ENCODE measurements around the gene KRT76. TPM values are rescaled to one million over a fixed set of nuclear protein-coding genes. Genes with fewer than 3 reads are reported as not detected.

The KRT76 gene
- total RNA-seq, 1 experiment from 2014 or later = not detected

- Mint-ChIP-seq H3K4me3 (ENCODE audit: unreplicated experiment) (no peak overlapping the region), H3K4me1 (ENCODE audit: low read depth, unreplicated experiment) (no peaks in the 10 kb centered on the region), H3K27ac (ENCODE audit: unreplicated experiment) (no peak overlapping the region), H3K27me3 (ENCODE audit: insufficient read depth, unreplicated experiment) (peaks cover 11% of the 10 kb centered on the region), H3K9me3 (ENCODE audit: unreplicated experiment) (no peaks in the 10 kb centered on the region), H3K36me3 (ENCODE audit: insufficient read depth, unreplicated experiment) (no peaks in the 10 kb centered on the region)
- no TSS peak for BruUV-seq (replicated peaks)
- no peak for TF ChIP-seq CTCF (IDR thresholded peaks at IDR 0.05; ENCODE audit: insufficient read depth in 1 of 2, low read depth in 1 of 2, low read length in 1 of 2, severe bottlenecking in 1 of 2, unreplicated experiment in 1 of 2)
- Histone ChIP-seq H3K9me3 (no peaks in the 10 kb centered on the region), H3K4me1 (no peaks in the 10 kb centered on the region), H3K36me3 (ENCODE audit: control insufficient read depth, insufficient read depth, low read length) (no peaks in the 10 kb centered on the region), H3K27me3 (replicated peaks; ENCODE audit: control insufficient read depth, insufficient read depth, low read length) (peaks cover 1% of the 10 kb centered on the region; the same call in 1 of the 2 replicates), H3K4me3 (ENCODE audit: low read depth, low read length) (no peak overlapping the region)
- no peak for DNase-seq
- ChIA-PET CTCF (no interaction called here), POLR2A (no interaction called here)
- intact Hi-C loops (cut with micrococcal nuclease; ENCODE audit: unreplicated experiment) = no loop called here
Observed at GRCh38 chr12:52754135-52754534, 23.0 kb downstream of the KRT76 start.

- Histone ChIP-seq H3K9me3 (no peaks in the 10 kb centered on the region), H3K36me3 (ENCODE audit: control insufficient read depth, insufficient read depth, low read length) (no peaks in the 10 kb centered on the region), H3K4me3 (ENCODE audit: low read depth, low read length) (no peak overlapping the region), H3K4me1 (no peaks in the 10 kb centered on the region), H3K27me3 (replicated peaks; ENCODE audit: control insufficient read depth, insufficient read depth, low read length) (peaks cover 1% of the 10 kb centered on the region; the same call in 1 of the 2 replicates)
- Mint-ChIP-seq H3K4me1 (ENCODE audit: low read depth, unreplicated experiment) (no peaks in the 10 kb centered on the region), H3K27ac (ENCODE audit: unreplicated experiment) (no peak overlapping the region), H3K36me3 (ENCODE audit: insufficient read depth, unreplicated experiment) (no peaks in the 10 kb centered on the region), H3K27me3 (ENCODE audit: insufficient read depth, unreplicated experiment) (peaks cover 18% of the 10 kb centered on the region), H3K4me3 (ENCODE audit: unreplicated experiment) (no peak overlapping the region), H3K9me3 (ENCODE audit: unreplicated experiment) (no peaks in the 10 kb centered on the region)
- CTCF ChIA-PET = interaction anchor here (0.6 kb wide), 1 partner anchor 15 kb away, joined by 3 read pairs; no protein-coding TSS in a partner anchor
- POLR2A ChIA-PET = no interaction called here
- BruUV-seq (replicated peaks) = no TSS peak
- TF ChIP-seq CTCF (IDR thresholded peaks at IDR 0.05; ENCODE audit: insufficient read depth in 1 of 2, low read depth in 1 of 2, low read length in 1 of 2, severe bottlenecking in 1 of 2, unreplicated experiment in 1 of 2) = no peak
- no peak for DNase-seq
- intact Hi-C loops (cut with micrococcal nuclease; ENCODE audit: unreplicated experiment) = no loop called here
Observed at GRCh38 chr12:52753283-52753682, 23.9 kb downstream of the KRT76 start.

GRCh38 chr12:52752516-52752915, 24.6 kb downstream of the KRT76 start:
- BruUV-seq (replicated peaks) = no TSS peak
- Mint-ChIP-seq H3K4me3 (ENCODE audit: unreplicated experiment) (no peak overlapping the region), H3K27me3 (ENCODE audit: insufficient read depth, unreplicated experiment) (peaks cover 18% of the 10 kb centered on the region)

More at GRCh38 chr12:52752516-52752915, 24.6 kb downstream of the KRT76 start:
- Histone ChIP-seq H3K4me1 (no peaks in the 10 kb centered on the region), H3K4me3 (ENCODE audit: low read depth, low read length) (no peak overlapping the region), H3K9me3 (no peaks in the 10 kb centered on the region), H3K36me3 (ENCODE audit: control insufficient read depth, insufficient read depth, low read length) (no peaks in the 10 kb centered on the region), H3K27me3 (replicated peaks; ENCODE audit: control insufficient read depth, insufficient read depth, low read length) (peaks cover 1% of the 10 kb centered on the region; the same call in 1 of the 2 replicates)
- H3K27ac Mint-ChIP-seq (ENCODE audit: unreplicated experiment) = no peak overlapping the region
- H3K36me3 Mint-ChIP-seq (ENCODE audit: insufficient read depth, unreplicated experiment) = no peaks in the 10 kb centered on the region
- ChIA-PET CTCF (interaction anchor here (0.6 kb wide), 1 partner anchor 14 kb away, joined by 3 read pairs; no protein-coding TSS in a partner anchor), POLR2A (no interaction called here)
- no peak for DNase-seq
- intact Hi-C loops (cut with micrococcal nuclease; ENCODE audit: unreplicated experiment) = no loop called here
- no peaks in the 10 kb centered on the region for H3K4me1 Mint-ChIP-seq (ENCODE audit: low read depth, unreplicated experiment)
- no peak for TF ChIP-seq CTCF (IDR thresholded peaks at IDR 0.05; ENCODE audit: insufficient read depth in 1 of 2, low read depth in 1 of 2, low read length in 1 of 2, severe bottlenecking in 1 of 2, unreplicated experiment in 1 of 2)
- no peaks in the 10 kb centered on the region for H3K9me3 Mint-ChIP-seq (ENCODE audit: unreplicated experiment)

Data from Caco-2 (cell line).